ENCODE data around the gene ASXL1. TPM values are rescaled to one million over a fixed set of nuclear protein-coding genes. Genes with fewer than 3 reads are reported as not detected.

Gene ASXL1
- total RNA-seq, 1 experiment from 2014 or later: 52.2 TPM

DNA sequence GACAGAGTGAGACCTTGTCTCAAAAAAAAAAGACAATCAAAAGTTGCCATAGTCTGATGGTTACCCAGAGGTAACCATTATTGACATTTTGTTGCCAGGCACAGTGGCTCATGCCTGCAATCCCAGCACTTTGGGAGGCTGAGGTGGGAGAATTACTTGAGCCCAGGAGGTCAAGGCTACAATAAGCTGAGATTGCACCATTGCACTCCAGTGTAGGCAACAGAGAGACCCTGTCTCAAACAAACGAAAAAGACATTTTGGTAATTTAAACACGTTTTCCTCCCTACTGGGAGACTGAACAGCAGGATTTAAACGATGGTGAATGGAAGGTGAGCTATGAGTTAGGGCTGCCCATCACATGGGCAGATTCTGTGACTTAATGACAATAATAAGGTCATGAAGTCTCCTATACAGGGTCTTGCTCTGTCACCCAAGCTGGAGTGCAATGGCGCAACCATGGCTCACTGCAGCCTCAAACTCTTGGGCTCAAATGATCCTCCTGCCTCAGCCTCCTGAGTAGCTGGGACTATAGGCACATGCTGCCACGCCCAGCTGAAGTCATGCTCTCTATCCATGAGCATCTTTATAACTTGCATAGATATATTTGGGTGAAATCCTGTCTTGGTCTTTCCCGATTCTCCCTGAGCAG lies 4.2 kb upstream of the ASXL1 start:
- no peak overlapping the region for H3K27ac ChIP-seq (ENCODE audit: low read depth, low read length)
- no peaks in the 10 kb centered on the region for H3K9me3 ChIP-seq (ENCODE audit: control insufficient read depth in 1 of 2, insufficient read depth in 1 of 2, low read depth in 1 of 2, low read length in 2 of 2)
- H3K9ac ChIP-seq (ENCODE audit: low read length): no peak overlapping the region
- CTCF ChIA-PET: no interaction called here
- peaks cover 27 to 34% of the 10 kb centered on the region in 2 experiments for H3K4me1 ChIP-seq (ENCODE audit: control insufficient read depth in 1 of 2, insufficient read depth in 2 of 2, low read length in 2 of 2)
- H2AFZ ChIP-seq (ENCODE audit: low read depth, low read length, poor library complexity, severe bottlenecking): no peak overlapping the region
- TF ChIP-seq POLR2AphosphoS5 (IDR thresholded peaks at IDR 0.05; ENCODE audit: low read depth, low read length) (no peak), CEBPB (IDR thresholded peaks at IDR 0.05; ENCODE audit: low read depth) (no peak), JUND (IDR thresholded peaks at IDR 0.05) (no peak), TCF7L2 (IDR thresholded peaks at IDR 0.05; ENCODE audit: borderline replicate concordance, extremely low read depth, insufficient read depth, insufficient read length) (no peak), RAD21 (IDR thresholded peaks at IDR 0.05; ENCODE audit: low read depth) (no peak), SRF (IDR thresholded peaks at IDR 0.05; ENCODE audit: low read depth) (no peak), CTCF (IDR thresholded peaks at IDR 0.05 in 2 of 3, conservative IDR thresholded peaks at IDR 0.05 in 1 of 3; ENCODE audit: borderline replicate concordance in 1 of 3, insufficient read depth in 1 of 3, low read depth in 2 of 3, low read length in 2 of 3) (no peak), SIN3A (IDR thresholded peaks at IDR 0.05; ENCODE audit: low read depth) (no peak), SP1 (IDR thresholded peaks at IDR 0.05; ENCODE audit: low read depth) (no peak), ZFX (IDR thresholded peaks at IDR 0.05) (no peak), ATF3 (IDR thresholded peaks at IDR 0.05) (no peak), EZH2phosphoT487 (IDR thresholded peaks at IDR 0.05; ENCODE audit: borderline replicate concordance) (no peak), REST (IDR thresholded peaks at IDR 0.05; ENCODE audit: low read depth) (no peak), ZBTB33 (IDR thresholded peaks at IDR 0.05; ENCODE audit: extremely low read depth, insufficient replicate concordance, low read length) (no peak), YY1 (IDR thresholded peaks at IDR 0.05; ENCODE audit: extremely low read depth, insufficient replicate concordance, low read depth, low read length) (no peak), FOSL1 (IDR thresholded peaks at IDR 0.05; ENCODE audit: low read depth) (no peak), POLR2A (IDR thresholded peaks at IDR 0.05; ENCODE audit: borderline replicate concordance, extremely low read depth, insufficient read depth, insufficient read length) (no peak), CBX3 (IDR thresholded peaks at IDR 0.05; ENCODE audit: low read depth) (no peak), ZNF274 (IDR thresholded peaks at IDR 0.05; ENCODE audit: low read depth, low read length) (no peak)
- no TSS peak for BruUV-seq (replicated peaks)
- H4K20me1 ChIP-seq (ENCODE audit: insufficient read depth): no peaks in the 10 kb centered on the region
- no peak overlapping the region for H3K4me3 ChIP-seq (replicated peaks in 1 of 2; ENCODE audit: low read depth in 1 of 2, low read length in 2 of 2)
- H3K9me2 ChIP-seq (ENCODE audit: insufficient read depth): no peaks in the 10 kb centered on the region
- no peak overlapping the region for H3K4me2 ChIP-seq (ENCODE audit: low read length)
- ATAC-seq (no peak), DNase-seq (ENCODE audit: low read depth, low spot score) (no peak)
- peaks cover 2% of the 10 kb centered on the region for H3K79me2 ChIP-seq (ENCODE audit: insufficient read depth, low read length)
- RAD21 ChIA-PET (ENCODE audit: low non-redundant PET in 1 of 2, low total read pairs in 2 of 2, uncharacterized antibody in 2 of 2, unreplicated experiment in 2 of 2): no interaction called here
- intact Hi-C loops (cut with micrococcal nuclease): no loop called here
- no peaks in the 10 kb centered on the region for H3K27me3 ChIP-seq (ENCODE audit: insufficient read depth, low read length)
- H3K36me3 ChIP-seq (ENCODE audit: control insufficient read depth in 1 of 2, insufficient read depth in 2 of 2, low read length in 2 of 2): no peaks in the 10 kb centered on the region
- POLR2A ChIA-PET: no interaction called here
